ENCODE results near the gene SPNS2. TPM values are rescaled to one million over a fixed set of nuclear protein-coding genes. Genes with fewer than 3 reads are reported as not detected.

SPNS2 gene
- total RNA-seq, 4 donors from 2014 or later: 25.1 to 76.3 (median 49.6) TPM

- peak in 1 of 2 donors; percentile 71 for DNase-seq (ENCODE audit: low spot score in 2 of 2)
- WGBS: 15% methylated on average over 7 of the region's 18 CpGs
- peak overlapping the region; percentile 65 for H3K27ac ChIP-seq
- peaks cover 41% of the 10 kb centered on the region for H3K4me1 ChIP-seq
- TF ChIP-seq EP300 (IDR thresholded peaks at IDR 0.05): no peak
- no peak for TF ChIP-seq CTCF (IDR thresholded peaks at IDR 0.05)
- TF ChIP-seq POLR2AphosphoS5 (IDR thresholded peaks at IDR 0.05): no peak
- no peaks in the 10 kb centered on the region for H3K9me3 ChIP-seq
- no peaks in the 10 kb centered on the region for H3K27me3 ChIP-seq
- peaks cover 43% of the 10 kb centered on the region for H3K36me3 ChIP-seq
- H3K4me3 ChIP-seq: peak overlapping the region; percentile 90
These were observed 55.8 kb downstream of the SPNS2 start for GRCh38 chr17:4554441-4554996.

GRCh38 chr17:4554997-4555799, 56.5 kb downstream of the SPNS2 start, which contains the start of gene MYBBP1A:
TSS of gene MYBBP1A (minus strand) at chr17:4555384. CDS start at chr17:4555324, 60 bp downstream.
- peaks cover 47% of the 10 kb centered on the region for H3K4me1 ChIP-seq
- no peak for TF ChIP-seq EP300 (IDR thresholded peaks at IDR 0.05)
- no peak for TF ChIP-seq CTCF (IDR thresholded peaks at IDR 0.05)
- peak in 1 of 3 donors; percentile 23 for TF ChIP-seq POLR2AphosphoS5 (IDR thresholded peaks at IDR 0.05)
- TF ChIP-seq POLR2A (IDR thresholded peaks at IDR 0.05): peak in 1 of 2 donors; percentile 57
- H3K36me3 ChIP-seq: peaks cover 38% of the 10 kb centered on the region
- peak; percentile 97 to 98 for DNase-seq (ENCODE audit: low spot score in 2 of 2)
- peak within 1 kb of the TSS; percentile 65 for H3K27ac ChIP-seq
- peak within 1 kb of the TSS; percentile 90 for H3K4me3 ChIP-seq
- H3K27me3 ChIP-seq: no peaks in the 10 kb centered on the region
- whole genome bisulfite sequencing: 1% methylated on average over 24 of the region's 69 CpGs
- H3K9me3 ChIP-seq: no peaks in the 10 kb centered on the region

- no peak for DNase-seq (ENCODE audit: low spot score in 2 of 2)
- Histone ChIP-seq H3K4me3 (peak overlapping the region; percentile 90), H3K36me3 (peaks cover 29% of the 10 kb centered on the region), H3K27me3 (no peaks in the 10 kb centered on the region), H3K27ac (peak overlapping the region; percentile 65), H3K9me3 (no peaks in the 10 kb centered on the region), H3K4me1 (peaks cover 55% of the 10 kb centered on the region)
- TF ChIP-seq CTCF (IDR thresholded peaks at IDR 0.05) (no peak), POLR2AphosphoS5 (IDR thresholded peaks at IDR 0.05) (no peak), POLR2A (IDR thresholded peaks at IDR 0.05) (no peak), EP300 (IDR thresholded peaks at IDR 0.05) (no peak)
- 66% methylated on average over 17 of the region's 17 CpGs for WGBS
These were observed 57.4 kb downstream of the SPNS2 start for GRCh38 chr17:4555873-4556759.

- no peak for DNase-seq (ENCODE audit: low spot score in 2 of 2)
- no peaks in the 10 kb centered on the region for H3K9me3 ChIP-seq
- WGBS: 79% methylated on average over 4 of the region's 4 CpGs
- peaks cover 57% of the 10 kb centered on the region for H3K4me1 ChIP-seq
- H3K36me3 ChIP-seq: peaks cover 20% of the 10 kb centered on the region
- H3K4me3 ChIP-seq: no peak overlapping the region
- no peak overlapping the region for H3K27ac ChIP-seq
- no peaks in the 10 kb centered on the region for H3K27me3 ChIP-seq
- TF ChIP-seq EP300 (IDR thresholded peaks at IDR 0.05) (no peak), POLR2AphosphoS5 (IDR thresholded peaks at IDR 0.05) (no peak), CTCF (IDR thresholded peaks at IDR 0.05) (no peak), POLR2A (IDR thresholded peaks at IDR 0.05) (no peak)
These were observed 58.3 kb downstream of the SPNS2 start for GRCh38 chr17:4556996-4557395.
